Lung (tissue), 12 donors: ENCODE data around the gene TPP2. TPM values are rescaled to one million over a fixed set of nuclear protein-coding genes. Genes with fewer than 3 reads are reported as not detected.

ENCODE experiments used
- ATAC-seq: fragments of 200-7000 bp; cut with Tn5 transposase; one replicate; pipeline ENCODE4 v1.9.1; 2020; ENCODE audit warnings: moderate number of reproducible peaks; ENCODE audit not compliant: insufficient read depth, low FRiP score
- DNase-seq, 3 donors: peaks; one replicate each; pipeline ENCODE4 v3.0.0-alpha.2; 2013 to 2017
- H3K27ac ChIP-seq, 2 donors: one replicate each; pipeline ENCODE4 v1.5.1; 2013; ENCODE audit warnings: mild to moderate bottlenecking in 2 of 2, moderate library complexity in 2 of 2, control low read depth in 1 of 2, inconsistent platforms in 1 of 2, low read depth in 1 of 2, low read length in 1 of 2
- H3K27me3 ChIP-seq, 3 donors: one replicate each; pipeline ENCODE4 v1.5.1; 2013; ENCODE audit warnings: low read length in 2 of 3; ENCODE audit not compliant: control insufficient read depth in 3 of 3, insufficient read depth in 3 of 3
- H3K36me3 ChIP-seq, 4 donors: one replicate each; pipeline ENCODE4 v1.5.1; 2013; ENCODE audit warnings: low read length in 4 of 4, mild to moderate bottlenecking in 1 of 4, moderate library complexity in 1 of 4; ENCODE audit not compliant: control insufficient read depth in 4 of 4, insufficient read depth in 4 of 4
- H3K4me1 ChIP-seq, 5 donors: one replicate each; pipeline ENCODE4 v1.5.1; 2013; ENCODE audit warnings: low read length in 5 of 5, mild to moderate bottlenecking in 2 of 5, moderate library complexity in 1 of 5; ENCODE audit not compliant: control insufficient read depth in 5 of 5, insufficient read depth in 5 of 5
- H3K4me3 ChIP-seq: one replicate; pipeline ENCODE4 v1.5.1; 2013; ENCODE audit warnings: mild to moderate bottlenecking, control low read depth, moderate library complexity
- H3K9ac ChIP-seq, 2 donors: one replicate each; pipeline ENCODE4 v1.5.1; 2013; ENCODE audit warnings: low read length in 2 of 2, control low read depth in 1 of 2; ENCODE audit not compliant: insufficient read depth in 1 of 2
- H3K9me3 ChIP-seq, 4 donors: one replicate each; pipeline ENCODE4 v1.5.1; 2013; ENCODE audit warnings: low read length in 3 of 4, mild to moderate bottlenecking in 1 of 4, moderate library complexity in 1 of 4; ENCODE audit not compliant: control insufficient read depth in 4 of 4, insufficient read depth in 3 of 4
- CTCF ChIP-seq: IDR thresholded peaks from 2 replicates; pipeline ENCODE4 v1.5.1; 2012; ENCODE audit warnings: mild to moderate bottlenecking; ENCODE audit errors: control extremely low read depth, extremely low read depth
- WGBS, 2 donors: extraction: QIAGEN DNeasy Blood & Tissue Kit; methylation state at CpG; one replicate each; pipeline ENCODE4 v1.1.7; 2013; 5-methylcytosine and 5-hydroxymethylcytosine counted together
- polyA plus RNA-seq, 2 donors: library from polyadenylated mRNA; stranded (reverse); fragments of 200-250 nt; gene quantifications; one replicate each; pipeline ENCODE4 v1.2.1, GENCODE V29; 2013
- total RNA-seq, 2 donors: library from RNA; depleted of rRNA in 1 of 2; stranded (reverse); fragments of >200 nt in 1 of 2; gene quantifications; one replicate each; pipeline ENCODE4 v1.2.1, GENCODE V29; 2014 to 2021
- donor health status: control.
- donor health status: control.
- donor health status: Bipolar disorder and iron deficiency.
- donor health status: healthy.
- donor health status: DM: yes; HTN: yes; CAD: no.

The TPP2 gene
- total and polyA plus RNA-seq, 4 donors: 19.9 to 78.8 (median 29.8) TPM

GRCh38 chr13:102555914-102556553 lies 40.8 kb upstream of the TPP2 start:
- Histone ChIP-seq H3K4me1 (no peaks in the 10 kb centered on the region), H3K9me3 (no peaks in the 10 kb centered on the region), H3K36me3 (no peaks in the 10 kb centered on the region), H3K27me3 (peaks cover 0 to 2% (median 0%) of the 10 kb centered on the region in 3 donors), H3K9ac (no peak overlapping the region), H3K27ac (no peak overlapping the region), H3K4me3 (no peak overlapping the region)
- no peak for TF ChIP-seq CTCF
- ATAC-seq: no peak
- WGBS, 2 donors: 37 to 39% methylated on average over 6 of the region's 6 CpGs
- peak in 2 of 3 donors; percentile 33 to 47 for DNase-seq

GRCh38 chr13:102556806-102557205 lies 40.0 kb upstream of the TPP2 start:
- H3K4me1 ChIP-seq: no peaks in the 10 kb centered on the region
- H3K27me3 ChIP-seq: peaks cover 0 to 2% (median 0%) of the 10 kb centered on the region in 3 donors
- DNase-seq (no peak), ATAC-seq (no peak)
- no peak overlapping the region for H3K27ac ChIP-seq
- no peaks in the 10 kb centered on the region for H3K9me3 ChIP-seq
- TF ChIP-seq CTCF: no peak
- WGBS, 2 donors: 70 to 79% methylated on average over 3 of the region's 3 CpGs
- no peaks in the 10 kb centered on the region for H3K36me3 ChIP-seq
- H3K4me3 ChIP-seq: no peak overlapping the region
- no peak overlapping the region for H3K9ac ChIP-seq

- WGBS, 2 donors: 57 to 61% methylated on average over 2 of the region's 2 CpGs
- Histone ChIP-seq H3K27me3 (peaks cover 0 to 2% (median 0%) of the 10 kb centered on the region in 3 donors), H3K9me3 (no peaks in the 10 kb centered on the region), H3K27ac (no peak overlapping the region), H3K4me1 (no peaks in the 10 kb centered on the region), H3K36me3 (no peaks in the 10 kb centered on the region), H3K4me3 (no peak overlapping the region), H3K9ac (no peak overlapping the region)
- ATAC-seq (no peak), DNase-seq (no peak)
- no peak for TF ChIP-seq CTCF
Observed at GRCh38 chr13:102558029-102558428, 38.8 kb upstream of the TPP2 start.

- H3K27me3 ChIP-seq: no peaks in the 10 kb centered on the region
- no peak for TF ChIP-seq CTCF
- no peak for DNase-seq
- no peak overlapping the region for H3K27ac ChIP-seq
- no peaks in the 10 kb centered on the region for H3K36me3 ChIP-seq
- no peaks in the 10 kb centered on the region for H3K9me3 ChIP-seq
- ATAC-seq: no peak
- 51 to 75% methylated on average over 1 of the region's 1 CpG for WGBS, 2 donors
- no peak overlapping the region for H3K9ac ChIP-seq
- no peaks in the 10 kb centered on the region for H3K4me1 ChIP-seq
- H3K4me3 ChIP-seq: no peak overlapping the region
Observed at GRCh38 chr13:102561933-102562332, 34.9 kb upstream of the TPP2 start.
